Small intestine (tissue), 7 donors: Measurements from ENCODE around the gene ZBTB16. TPM values are rescaled to one million over a fixed set of nuclear protein-coding genes. Genes with fewer than 3 reads are reported as not detected.
A peak's percentile ranks its signal among the peaks of the same experiment; 100 is the strongest.

Experiments
- DNase-seq, 2 donors: peaks; one replicate each; pipeline versions ENCODE4 v3.0.0 to v3.0.0-alpha.2; 2013
- FAIRE-seq: peaks from 2 replicates; lab custom pipeline; 2012; peaks lifted over from hg19 to GRCh38; lab: Jason Lieb, UNC
- H3K27ac ChIP-seq, 3 donors: one replicate each; pipeline ENCODE4 v1.5.1; 2013; ENCODE audit warnings: low read length in 2 of 3, mild to moderate bottlenecking in 2 of 3, control low read depth in 1 of 3, inconsistent platforms in 1 of 3, low read depth in 1 of 3, moderate library complexity in 1 of 3
- H3K27me3 ChIP-seq, 3 donors: one replicate each; pipeline ENCODE4 v1.6.1; 2013; ENCODE audit warnings: low read length in 3 of 3, inconsistent platforms in 1 of 3; ENCODE audit not compliant: control insufficient read depth in 3 of 3, insufficient read depth in 3 of 3
- H3K36me3 ChIP-seq, 3 donors: one replicate each; pipeline ENCODE4 v1.6.1; 2013; ENCODE audit warnings: low read length in 3 of 3, inconsistent platforms in 1 of 3, low read depth in 1 of 3, mild to moderate bottlenecking in 1 of 3, moderate library complexity in 1 of 3; ENCODE audit not compliant: control insufficient read depth in 3 of 3, insufficient read depth in 2 of 3
- H3K4me1 ChIP-seq, 3 donors: one replicate each; pipeline ENCODE4 v1.6.1; 2013; ENCODE audit warnings: low read length in 2 of 3, inconsistent platforms in 1 of 3, low read depth in 1 of 3, mild to moderate bottlenecking in 1 of 3, moderate library complexity in 1 of 3; ENCODE audit not compliant: control insufficient read depth in 3 of 3, insufficient read depth in 2 of 3
- H3K4me3 ChIP-seq, 3 donors: one replicate each; pipeline ENCODE4 v1.5.1; 2013; ENCODE audit warnings: low read length in 3 of 3, control low read depth in 1 of 3, inconsistent platforms in 1 of 3, low read depth in 1 of 3, mild to moderate bottlenecking in 1 of 3, moderate library complexity in 1 of 3
- H3K9me3 ChIP-seq, 2 donors: one replicate each; pipeline ENCODE4 v1.6.1; 2013; ENCODE audit warnings: low read depth in 1 of 2, low read length in 1 of 2; ENCODE audit not compliant: control insufficient read depth in 2 of 2, insufficient read depth in 1 of 2
- WGBS, 3 donors: extraction: QIAGEN DNeasy Blood & Tissue Kit; methylation state at CpG; one replicate each; pipeline ENCODE4 v1.1.7; 2013; 5-methylcytosine and 5-hydroxymethylcytosine counted together
- polyA plus RNA-seq, 4 donors: library from polyadenylated mRNA; stranded (reverse) in 3 of 4; unstranded in 1 of 4; fragments of 200-250 nt in 3 of 4; fragments of 120-200 nt in 1 of 4; gene quantifications; one replicate each; pipeline versions ENCODE4 v1.2.1 to v1.2.3, GENCODE V29; 2013
- donor health status: healthy with polysubstance abuse.
- donor health status: control.
- donor health status: control.
- donor health status: Bipolar disorder and iron deficiency.
- donor health status: healthy.

ZBTB16 gene
- polyA plus RNA-seq, 4 donors, result 1.5 to 32.4 (median 17.4) TPM

DNA sequence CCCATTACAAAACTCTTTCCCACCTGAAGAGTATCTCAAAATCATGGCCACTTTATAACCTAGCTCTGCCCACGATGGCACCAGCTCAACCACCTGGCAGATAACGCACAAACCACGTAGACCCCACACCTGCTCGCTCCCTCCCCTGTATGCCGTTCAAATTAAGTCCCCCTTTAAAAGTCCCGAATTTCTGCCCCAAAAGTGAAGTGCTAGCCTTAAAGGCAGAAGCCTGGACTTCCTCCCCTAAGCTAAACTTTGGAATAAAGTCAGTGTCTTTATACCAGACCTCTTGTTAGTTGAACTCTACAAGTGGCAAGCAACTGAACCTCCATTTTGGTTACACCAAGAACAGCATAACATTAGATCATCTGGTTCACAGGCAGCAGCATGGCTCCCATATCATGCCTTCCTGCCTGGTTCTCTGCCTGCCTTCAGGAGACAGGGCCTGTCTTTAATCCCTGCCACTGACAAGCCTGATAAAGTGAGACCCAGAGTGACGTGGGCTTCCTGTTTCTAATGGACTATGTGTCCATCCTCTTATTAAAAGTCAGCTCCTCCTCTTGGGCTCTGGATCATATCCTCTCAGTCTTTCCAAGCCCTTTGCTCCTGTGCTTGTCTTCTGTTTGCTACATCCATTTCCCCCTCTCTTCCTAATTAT lies 204.1 kb downstream of the ZBTB16 start:
- Histone ChIP-seq H3K4me1 (peaks cover 0 to 13% (median 0%) of the 10 kb centered on the region in 3 donors), H3K27ac (peak overlapping the region in 1 of 3 donors; percentile 85), H3K36me3 (no peaks in the 10 kb centered on the region), H3K27me3 (no peaks in the 10 kb centered on the region), H3K9me3 (no peaks in the 10 kb centered on the region), H3K4me3 (no peak overlapping the region)
- no peak for FAIRE-seq
- WGBS, 3 donors, result 31 to 60% (median 44%) methylated on average over 7 of the region's 7 CpGs
- DNase-seq, result no peak

DNA sequence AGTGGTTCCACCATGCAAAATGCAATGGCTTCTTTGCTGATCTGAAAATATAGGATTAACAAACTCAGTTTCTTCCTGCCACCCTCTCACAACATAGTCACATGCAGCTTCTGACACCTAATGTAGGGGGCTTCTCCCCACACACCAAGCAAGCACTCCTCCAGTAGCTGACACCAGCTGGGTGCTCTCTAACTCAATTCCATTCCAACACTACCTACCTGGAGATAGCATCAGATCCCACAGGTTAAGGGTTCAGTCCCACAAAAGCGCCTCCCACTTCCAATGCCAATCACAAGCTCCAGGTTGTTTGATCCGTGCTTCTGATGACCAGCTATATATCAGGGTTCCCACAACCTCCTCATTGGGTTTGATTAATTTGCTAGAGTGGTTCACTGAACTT lies 204.9 kb downstream of the ZBTB16 start:
- WGBS, 3 donors, result 76 to 86% (median 85%) methylated on average over 2 of the region's 2 CpGs
- no peak for FAIRE-seq
- Histone ChIP-seq H3K27ac (no peak overlapping the region), H3K4me1 (peaks cover 0 to 13% (median 0%) of the 10 kb centered on the region in 3 donors), H3K4me3 (no peak overlapping the region), H3K9me3 (no peaks in the 10 kb centered on the region), H3K27me3 (no peaks in the 10 kb centered on the region), H3K36me3 (no peaks in the 10 kb centered on the region)
- no peak for DNase-seq

DNA sequence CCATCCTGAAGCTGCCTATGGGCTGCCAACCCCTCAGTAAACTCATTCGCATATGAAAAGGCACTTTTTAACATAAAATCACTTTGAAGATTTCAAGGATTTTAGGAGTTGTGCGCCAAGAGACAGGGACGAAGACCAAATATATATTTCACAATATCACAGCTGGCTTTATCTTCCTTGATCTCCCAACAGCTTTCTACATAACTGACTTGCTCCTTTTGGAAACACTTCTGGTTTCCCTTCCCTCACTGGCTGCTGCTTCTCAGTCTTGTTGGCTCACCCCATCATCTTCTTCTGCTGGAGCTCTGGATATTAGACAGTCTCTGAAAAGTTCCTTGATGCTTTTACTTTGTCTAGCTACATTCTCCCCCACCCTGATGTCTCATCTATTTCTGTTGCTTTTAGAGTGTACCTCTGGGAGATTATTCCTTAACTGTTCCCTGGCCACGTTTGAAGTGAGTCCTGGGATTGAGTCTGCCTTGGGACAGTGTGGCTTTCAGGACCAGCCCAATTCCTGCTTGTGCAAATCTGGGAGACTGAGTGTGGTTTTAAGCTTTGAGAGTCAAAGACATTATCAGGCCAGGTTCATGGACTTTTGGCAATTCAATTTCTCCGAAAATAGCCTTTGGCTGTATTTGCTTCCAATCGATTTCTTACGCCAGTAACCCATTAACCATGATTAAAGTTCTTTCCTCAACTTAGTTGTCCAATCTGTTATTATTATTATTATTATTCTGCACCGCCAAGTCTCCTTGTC lies 205.8 kb downstream of the ZBTB16 start:
- WGBS, 3 donors, result 71 to 75% (median 72%) methylated on average over 8 of the region's 8 CpGs
- H3K9me3 ChIP-seq, result peaks cover 0 to 2% of the 10 kb centered on the region in 2 donors
- no peak overlapping the region for H3K27ac ChIP-seq
- peaks cover 0 to 13% (median 0%) of the 10 kb centered on the region in 3 donors for H3K4me1 ChIP-seq
- DNase-seq (no peak), FAIRE-seq (no peak)
- no peaks in the 10 kb centered on the region for H3K27me3 ChIP-seq
- no peak overlapping the region for H3K4me3 ChIP-seq
- H3K36me3 ChIP-seq, result no peaks in the 10 kb centered on the region

DNA sequence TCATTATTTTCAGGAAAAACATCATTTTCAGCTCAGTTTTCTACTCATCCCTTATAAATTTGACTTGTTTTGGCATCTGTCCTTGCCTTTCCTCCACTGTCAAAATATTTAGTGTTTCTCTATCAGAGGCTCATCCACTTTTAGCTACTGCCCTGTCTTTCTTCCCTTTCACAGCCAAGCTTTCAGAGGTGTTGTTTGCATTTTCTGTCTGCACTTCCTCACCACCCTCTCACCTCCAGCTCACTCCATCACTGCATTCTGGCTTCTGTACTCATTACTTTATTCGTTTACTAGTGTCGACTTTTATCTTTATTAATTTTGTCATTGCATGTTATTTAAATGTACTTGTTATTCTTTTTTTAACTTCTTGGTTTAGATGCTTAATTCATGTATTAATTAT lies 210.0 kb downstream of the ZBTB16 start:
- 68 to 85% (median 75%) methylated on average over 2 of the region's 2 CpGs for WGBS, 3 donors

DNA sequence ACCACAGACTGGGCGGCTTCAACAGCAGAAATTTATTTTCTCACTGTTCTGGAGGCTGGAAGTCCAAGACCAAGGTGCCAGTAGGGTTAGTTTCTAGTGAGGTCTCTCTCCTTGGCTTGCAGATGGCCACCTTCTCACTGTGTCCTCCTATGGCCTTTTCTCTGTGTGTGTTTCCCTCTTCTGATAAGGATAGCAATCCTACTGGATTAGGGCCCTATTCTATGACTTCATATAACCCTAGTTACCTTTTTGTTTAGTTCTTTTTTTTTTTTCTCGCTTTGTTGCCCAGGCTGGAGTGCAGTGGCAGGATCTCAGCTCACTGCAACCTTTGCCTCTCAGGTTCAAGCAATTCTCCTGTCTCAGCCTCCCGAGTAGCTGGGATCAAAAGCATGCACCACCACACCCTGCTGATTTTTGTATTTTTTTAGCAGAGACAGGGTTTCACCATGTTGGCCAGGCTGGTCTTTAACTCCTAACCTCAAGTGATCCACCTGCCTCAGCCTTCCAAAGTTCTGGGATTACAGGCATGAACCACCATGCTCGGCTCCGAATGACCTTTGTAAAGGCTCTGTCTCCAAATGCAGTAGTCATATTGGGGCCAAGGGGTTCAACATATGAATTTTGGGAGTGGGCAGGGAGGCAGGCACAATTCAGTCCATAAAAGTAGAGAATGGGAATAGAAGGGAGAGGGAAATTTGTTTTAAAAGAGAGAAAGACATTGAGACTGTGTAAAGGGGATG lies 211.2 kb downstream of the ZBTB16 start:
- no peak for DNase-seq
- 62 to 81% (median 64%) methylated on average over 5 of the region's 5 CpGs for WGBS, 3 donors

More for the DNA sequence above, 210.0 kb downstream of the ZBTB16 start:
- H3K9me3 ChIP-seq, result peaks cover 0 to 4% of the 10 kb centered on the region in 2 donors
- no peak overlapping the region for H3K27ac ChIP-seq
- DNase-seq (no peak), FAIRE-seq (no peak)
- no peaks in the 10 kb centered on the region for H3K36me3 ChIP-seq
- H3K4me3 ChIP-seq, result no peak overlapping the region
- no peaks in the 10 kb centered on the region for H3K27me3 ChIP-seq
- H3K4me1 ChIP-seq, result no peaks in the 10 kb centered on the region

DNA sequence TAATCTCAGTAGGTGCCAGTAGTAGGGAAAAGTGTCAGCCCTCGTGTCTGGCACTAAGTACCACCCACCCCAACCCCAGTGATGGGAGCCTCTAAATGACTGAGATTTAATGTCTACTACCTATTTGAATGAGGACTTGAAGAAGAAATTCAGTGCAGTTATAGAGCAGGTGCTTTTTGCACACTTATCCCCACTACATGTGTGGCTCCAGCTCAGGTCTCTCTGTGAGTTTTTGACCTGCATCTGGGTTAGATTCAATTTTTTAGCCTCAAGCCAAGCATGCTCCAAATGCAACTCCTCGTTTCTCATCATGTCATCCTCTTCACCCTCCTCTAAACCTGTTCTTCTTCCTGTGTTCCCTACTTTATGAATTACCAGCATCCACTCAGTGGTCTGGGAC lies 211.8 kb downstream of the ZBTB16 start:
- H3K27ac ChIP-seq, result no peak overlapping the region
- no peak for FAIRE-seq
- no peak for DNase-seq
- H3K27me3 ChIP-seq, result no peaks in the 10 kb centered on the region
- H3K4me3 ChIP-seq, result no peak overlapping the region
- no peaks in the 10 kb centered on the region for H3K36me3 ChIP-seq
- H3K4me1 ChIP-seq, result no peaks in the 10 kb centered on the region
- peaks cover 0 to 4% of the 10 kb centered on the region in 2 donors for H3K9me3 ChIP-seq
- 39 to 57% (median 51%) methylated on average over 2 of the region's 2 CpGs for WGBS, 3 donors

More for the DNA sequence above, 211.2 kb downstream of the ZBTB16 start:
- H3K27me3 ChIP-seq, result no peaks in the 10 kb centered on the region
- no peak overlapping the region for H3K27ac ChIP-seq
- no peak for FAIRE-seq
- no peaks in the 10 kb centered on the region for H3K4me1 ChIP-seq
- peaks cover 0 to 4% of the 10 kb centered on the region in 2 donors for H3K9me3 ChIP-seq
- no peaks in the 10 kb centered on the region for H3K36me3 ChIP-seq
- no peak overlapping the region for H3K4me3 ChIP-seq

DNA sequence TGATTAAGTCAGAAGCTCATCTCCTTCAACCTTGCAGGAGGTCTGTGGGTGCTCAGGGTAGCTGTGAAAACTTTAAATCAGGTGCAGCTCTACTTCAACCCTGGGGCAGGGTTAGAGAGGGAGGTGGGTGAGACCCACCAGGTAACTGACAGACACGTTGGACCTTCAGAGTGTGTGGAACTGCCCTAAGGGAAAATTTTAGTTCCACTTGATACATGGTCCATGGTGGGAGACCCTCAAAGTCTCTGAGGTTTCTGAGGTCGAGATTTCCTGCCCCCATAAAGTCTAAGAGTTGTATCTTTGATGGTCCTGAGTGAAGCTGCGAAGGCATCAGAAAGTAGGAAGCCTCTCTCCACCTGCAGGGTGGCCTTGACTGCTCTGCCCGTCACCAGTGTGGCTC lies 212.8 kb downstream of the ZBTB16 start:
- 49 to 66% (median 61%) methylated on average over 4 of the region's 4 CpGs for WGBS, 3 donors
- no peak overlapping the region for H3K4me3 ChIP-seq
- FAIRE-seq, result no peak
- no peak for DNase-seq
- H3K27ac ChIP-seq, result no peak overlapping the region
- no peaks in the 10 kb centered on the region for H3K27me3 ChIP-seq
- no peaks in the 10 kb centered on the region for H3K4me1 ChIP-seq
- no peaks in the 10 kb centered on the region for H3K36me3 ChIP-seq
- H3K9me3 ChIP-seq, result peaks cover 0 to 4% of the 10 kb centered on the region in 2 donors

DNA sequence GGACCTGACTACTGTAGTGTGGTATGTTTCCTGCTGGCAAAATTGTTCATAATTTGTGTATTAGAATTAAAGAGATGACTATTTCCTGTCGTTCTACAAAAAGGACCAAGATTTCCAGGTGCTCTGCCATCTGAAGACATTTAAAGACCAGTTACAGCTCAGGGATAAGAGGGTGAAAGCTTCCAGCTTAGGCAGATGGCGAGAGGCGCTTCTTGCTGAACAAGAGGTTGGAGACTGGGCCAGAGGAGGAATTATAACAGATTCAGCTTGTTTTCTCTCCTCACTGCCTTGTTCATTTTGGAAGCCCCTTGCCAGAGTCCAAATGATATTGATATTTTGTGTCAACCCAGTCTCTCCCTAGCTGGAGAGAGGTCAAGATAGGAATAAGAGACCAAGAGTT lies 213.6 kb downstream of the ZBTB16 start:
- no peak for FAIRE-seq
- peaks cover 0 to 4% of the 10 kb centered on the region in 2 donors for H3K9me3 ChIP-seq
- H3K27me3 ChIP-seq, result no peaks in the 10 kb centered on the region
- 80 to 88% (median 81%) methylated on average over 3 of the region's 3 CpGs for WGBS, 3 donors
- no peaks in the 10 kb centered on the region for H3K36me3 ChIP-seq
- H3K27ac ChIP-seq, result no peak overlapping the region
- H3K4me1 ChIP-seq, result no peaks in the 10 kb centered on the region
- no peak for DNase-seq
- no peak overlapping the region for H3K4me3 ChIP-seq
